HG03565 (cell line): ENCODE measurements around the gene SPACA7.
"Not testable (repeated sequence)": the region's sequence is repeated elsewhere in the genome, so short reads cannot be mapped to it uniquely, and the experiment has no call there.

Experiments used
- ATAC-seq: cut with Tn5 transposase; IDR thresholded peaks from one replicate; pipeline ENCODE4 v1.9.1; 2021; ENCODE audit warnings: mild to moderate bottlenecking, moderate library complexity; ENCODE audit not compliant: unreplicated experiment

Gene SPACA7

GRCh38 chr13:112416647-112417046, 40.5 kb downstream of the SPACA7 start:
- ATAC-seq = no peak

GRCh38 chr13:112417079-112417478, 40.9 kb downstream of the SPACA7 start:
- ATAC-seq = no peak

- no peak for ATAC-seq
Measured at GRCh38 chr13:112424098-112424497, 47.9 kb downstream of the SPACA7 start.

GRCh38 chr13:112428704-112429103, 52.5 kb downstream of the SPACA7 start:
- ATAC-seq = no peak

GRCh38 chr13:112431734-112432133, 55.6 kb downstream of the SPACA7 start:
- ATAC-seq = no peak

GRCh38 chr13:112432734-112433133, 56.6 kb downstream of the SPACA7 start:
- not testable (repeated sequence) for ATAC-seq

GRCh38 chr13:112433517-112433916, 57.4 kb downstream of the SPACA7 start:
- ATAC-seq = not testable (repeated sequence)

- no peak for ATAC-seq
Measured at GRCh38 chr13:112434032-112434431, 57.9 kb downstream of the SPACA7 start.

GRCh38 chr13:112434937-112435523, 58.9 kb downstream of the SPACA7 start:
- no peak for ATAC-seq

- no peak for ATAC-seq
Measured at GRCh38 chr13:112435973-112436372, 59.8 kb downstream of the SPACA7 start.

- no peak for ATAC-seq
Measured at GRCh38 chr13:112438094-112438493, 61.9 kb downstream of the SPACA7 start.

- no peak for ATAC-seq
Measured at GRCh38 chr13:112438515-112438914, 62.4 kb downstream of the SPACA7 start.

- ATAC-seq = no peak
Measured at GRCh38 chr13:112441226-112441625, 65.1 kb downstream of the SPACA7 start.

- ATAC-seq = no peak
Measured at GRCh38 chr13:112441779-112442310, 65.7 kb downstream of the SPACA7 start.

- ATAC-seq = no peak
Measured at GRCh38 chr13:112442483-112443090, 66.4 kb downstream of the SPACA7 start.

- no peak for ATAC-seq
Measured at GRCh38 chr13:112443191-112443994, 67.2 kb downstream of the SPACA7 start.

GRCh38 chr13:112443995-112444311, 67.8 kb downstream of the SPACA7 start:
- peak; percentile 70 for ATAC-seq

GRCh38 chr13:112444416-112445399, 68.6 kb downstream of the SPACA7 start:
- no peak for ATAC-seq

GRCh38 chr13:112445411-112446271, 69.5 kb downstream of the SPACA7 start:
- no peak for ATAC-seq

GRCh38 chr13:112446347-112446861, 70.2 kb downstream of the SPACA7 start:
- no peak for ATAC-seq
